Neutrophil (primary cell): ENCODE results near the gene RABEPK.
A peak's percentile ranks its signal among the peaks of the same experiment; 100 is the strongest.
"Not testable (repeated sequence)": the region's sequence is repeated elsewhere in the genome, so short reads cannot be mapped to it uniquely, and the experiment has no call there.

ENCODE experiments used
- H3K27ac ChIP-seq: fragments of 200-600 bp; sonication (generic); 2 replicates; pipeline ENCODE4 v1.5.1; 2016; ENCODE audit warnings: mild to moderate bottlenecking, moderate library complexity
- H3K27me3 ChIP-seq: fragments of 200-600 bp; sonication (generic); 2 replicates; pipeline ENCODE4 v1.6.0; 2016; ENCODE audit warnings: mild to moderate bottlenecking
- H3K36me3 ChIP-seq: fragments of 200-600 bp; sonication (generic); 2 replicates; pipeline ENCODE4 v1.5.1; 2017
- H3K4me1 ChIP-seq, 2 experiments: fragments of 200-600 bp in 1 of 2; sonication (generic) in 1 of 2; 1 replicate in 1 of 2; 2 replicates in 1 of 2; pipeline versions ENCODE4 v1.5.1 to v1.6.1; 2013 to 2016; ENCODE audit warnings: low read depth in 1 of 2, low read length in 1 of 2, mild to moderate bottlenecking in 1 of 2, moderate library complexity in 1 of 2; ENCODE audit not compliant: control insufficient read depth in 1 of 2, insufficient read depth in 1 of 2
- H3K4me3 ChIP-seq, 2 experiments: fragments of 200-600 bp in 1 of 2; sonication (generic) in 1 of 2; 1 replicate in 1 of 2; 2 replicates in 1 of 2; pipeline ENCODE4 v1.5.1; 2013 to 2016; ENCODE audit warnings: low read depth in 1 of 2, low read length in 1 of 2, mild to moderate bottlenecking in 1 of 2, moderate library complexity in 1 of 2
- H3K9me3 ChIP-seq: fragments of 200-600 bp; sonication (generic); 2 replicates; pipeline ENCODE4 v1.5.1; 2016
- CTCF ChIP-seq: fragments of 200-600 bp; sonication (generic); IDR thresholded peaks from 2 replicates; pipeline ENCODE4 v1.5.1; 2016; ENCODE audit warnings: antibody characterized with exemption

Gene RABEPK

GRCh38 chr9:125261501-125262293, 61.4 kb downstream of the RABEPK start, which contains the start of gene GAPVD1:
GAPVD1 (plus strand) TSS chr9:125261826; CDS start chr9:125298922, 37,096 bp downstream.
- H3K27ac ChIP-seq, result peak within 1 kb of the TSS; percentile 96
- H3K4me3 ChIP-seq, result peak within 1 kb of the TSS; percentile 96
- no peaks in the 10 kb centered on the region for H3K9me3 ChIP-seq
- peak; percentile 90 for TF ChIP-seq CTCF
- H3K36me3 ChIP-seq, result peaks cover 5% of the 10 kb centered on the region
- peaks cover 54 to 57% of the 10 kb centered on the region in 2 experiments for H3K4me1 ChIP-seq
- no peaks in the 10 kb centered on the region for H3K27me3 ChIP-seq

GRCh38 chr9:125262294-125262991, 62.1 kb downstream of the RABEPK start:
- Histone ChIP-seq H3K4me3 (peak overlapping the region; percentile 96), H3K4me1 (peaks cover 49 to 50% of the 10 kb centered on the region in 2 experiments)
- TF ChIP-seq CTCF, result no peak

GRCh38 chr9:125264068-125264467, 63.7 kb downstream of the RABEPK start:
- H3K4me3 ChIP-seq, H3K27ac ChIP-seq, H3K36me3 ChIP-seq, H3K9me3 ChIP-seq, H3K27me3 ChIP-seq: not testable (repeated sequence)
- peaks cover 33 to 34% of the 10 kb centered on the region in 2 experiments for H3K4me1 ChIP-seq

More at GRCh38 chr9:125262294-125262991, 62.1 kb downstream of the RABEPK start:
- Histone ChIP-seq H3K36me3 (peaks cover 5% of the 10 kb centered on the region), H3K27ac (peak overlapping the region; percentile 96), H3K27me3 (no peaks in the 10 kb centered on the region), H3K9me3 (no peaks in the 10 kb centered on the region)

GRCh38 chr9:125268394-125269013, 68.2 kb downstream of the RABEPK start:
- H3K4me1 ChIP-seq, result peaks cover 9 to 13% of the 10 kb centered on the region in 2 experiments
- no peak for TF ChIP-seq CTCF
- H3K9me3 ChIP-seq, result no peaks in the 10 kb centered on the region
- no peaks in the 10 kb centered on the region for H3K27me3 ChIP-seq
- H3K36me3 ChIP-seq, result peaks cover 13% of the 10 kb centered on the region
- H3K27ac ChIP-seq, result no peak overlapping the region
- no peak overlapping the region for H3K4me3 ChIP-seq

GRCh38 chr9:125269014-125269397, 68.7 kb downstream of the RABEPK start:
- Histone ChIP-seq H3K9me3 (no peaks in the 10 kb centered on the region), H3K27me3 (no peaks in the 10 kb centered on the region), H3K27ac (no peak overlapping the region), H3K36me3 (peaks cover 9% of the 10 kb centered on the region), H3K4me3 (no peak overlapping the region), H3K4me1 (peaks cover 9 to 14% of the 10 kb centered on the region in 2 experiments)
- no peak for TF ChIP-seq CTCF
